Central memory CD8-positive, alpha-beta T cell (primary cell): ENCODE data around the gene MAP3K7.

Source experiments
- ATAC-seq: fragments of 150-1000 bp; cut with Tn5 transposase; replicated peaks from 2 replicates; pipeline ENCODE4 v1.10.0; 2022; ENCODE audit warnings: mild to moderate bottlenecking, moderate FRiP score, moderate number of reproducible peaks; ENCODE audit not compliant: poor library complexity, severe bottlenecking; ENCODE audit errors: extremely low read depth
- DNase-seq, 2 donors: peaks; one replicate each; pipeline ENCODE4 v3.0.0; 2021; ENCODE audit warnings: low spot score in 2 of 2
- H3K27ac Mint-ChIP-seq: one replicate; pipeline ENCODE4 v1.8.0; 2022; ENCODE audit warnings: low read depth, mild to moderate bottlenecking, moderate library complexity, mixed read lengths
- H3K27me3 Mint-ChIP-seq: one replicate; pipeline ENCODE4 v1.8.0; 2022; ENCODE audit warnings: mixed read lengths
- H3K36me3 Mint-ChIP-seq: one replicate; pipeline ENCODE4 v1.8.0; 2022; ENCODE audit warnings: mild to moderate bottlenecking, moderate library complexity, mixed read lengths; ENCODE audit not compliant: insufficient read depth
- H3K4me1 Mint-ChIP-seq: one replicate; pipeline ENCODE4 v1.8.0; 2022; ENCODE audit warnings: mixed read lengths
- H3K4me3 Mint-ChIP-seq: one replicate; pipeline ENCODE4 v1.8.0; 2022; ENCODE audit warnings: mild to moderate bottlenecking, moderate library complexity, mixed read lengths
- H3K9me3 Mint-ChIP-seq: one replicate; pipeline ENCODE4 v1.8.0; 2022; ENCODE audit warnings: mixed read lengths

MAP3K7 gene

DNA sequence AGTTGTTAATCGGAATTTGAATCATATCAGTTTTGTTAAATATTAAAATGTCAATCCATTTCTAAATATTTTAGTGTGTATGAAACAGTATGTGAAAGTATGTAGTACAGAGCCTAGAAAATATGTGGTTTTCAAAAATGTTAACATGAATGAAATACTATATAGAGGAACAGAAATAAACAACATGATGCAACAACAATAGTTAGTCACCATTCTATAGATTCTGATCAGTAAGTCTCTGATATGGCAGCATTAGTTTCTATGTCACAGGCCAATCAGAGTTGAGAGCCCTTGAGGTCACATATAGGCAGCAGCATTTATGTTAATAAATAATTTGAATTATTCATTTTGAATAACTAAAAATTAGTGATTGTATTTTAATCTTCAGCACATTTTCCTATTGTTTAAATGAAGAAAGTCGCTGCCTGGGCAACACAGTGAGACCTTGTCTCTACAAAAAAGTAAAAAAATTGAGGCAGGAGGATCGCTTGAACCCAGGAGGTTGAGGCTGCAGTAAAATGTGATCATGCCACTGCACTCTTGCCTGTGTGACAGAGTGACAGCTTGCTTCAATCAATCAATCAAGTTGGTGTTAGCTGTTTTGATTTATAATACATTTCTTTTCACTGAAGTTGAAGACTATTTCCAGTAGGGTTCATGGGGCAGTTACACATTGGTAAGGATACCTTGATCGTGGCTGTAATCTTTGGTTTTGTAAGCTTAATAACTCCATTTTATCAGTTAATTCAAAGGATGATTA lies 11.5 kb upstream of the MAP3K7 start:
- H3K4me1 Mint-ChIP-seq: no peaks in the 10 kb centered on the region
- H3K9me3 Mint-ChIP-seq: no peaks in the 10 kb centered on the region
- H3K27ac Mint-ChIP-seq: no peak overlapping the region
- peaks cover 62% of the 10 kb centered on the region for H3K27me3 Mint-ChIP-seq
- DNase-seq (no peak), ATAC-seq (no peak)
- H3K4me3 Mint-ChIP-seq: no peak overlapping the region
- H3K36me3 Mint-ChIP-seq: no peaks in the 10 kb centered on the region

GRCh38 chr6:90596967-90597539 lies 10.2 kb upstream of the MAP3K7 start:
- no peak overlapping the region for H3K4me3 Mint-ChIP-seq
- no peaks in the 10 kb centered on the region for H3K9me3 Mint-ChIP-seq
- no peaks in the 10 kb centered on the region for H3K4me1 Mint-ChIP-seq
- DNase-seq: no peak
- H3K27ac Mint-ChIP-seq: no peak overlapping the region
- no peak for ATAC-seq
- peaks cover 60% of the 10 kb centered on the region for H3K27me3 Mint-ChIP-seq
- H3K36me3 Mint-ChIP-seq: no peaks in the 10 kb centered on the region

GRCh38 chr6:90595854-90596253 lies 9.0 kb upstream of the MAP3K7 start:
- H3K4me1 Mint-ChIP-seq: no peaks in the 10 kb centered on the region
- ATAC-seq: no peak
- no peaks in the 10 kb centered on the region for H3K9me3 Mint-ChIP-seq

GRCh38 chr6:90586546-90586835 lies 381 bp downstream of the MAP3K7 start:
- DNase-seq: no peak
- H3K27me3 Mint-ChIP-seq: peaks cover 12% of the 10 kb centered on the region
- peak; percentile 24 for ATAC-seq
- peak overlapping the region; percentile 91 for H3K4me3 Mint-ChIP-seq
- H3K4me1 Mint-ChIP-seq: peaks cover 38% of the 10 kb centered on the region
- H3K9me3 Mint-ChIP-seq: no peaks in the 10 kb centered on the region
- H3K27ac Mint-ChIP-seq: peak overlapping the region; percentile 98
- H3K36me3 Mint-ChIP-seq: peaks cover 16% of the 10 kb centered on the region

More at GRCh38 chr6:90595854-90596253, 9.0 kb upstream of the MAP3K7 start:
- no peaks in the 10 kb centered on the region for H3K36me3 Mint-ChIP-seq
- no peak overlapping the region for H3K27ac Mint-ChIP-seq
- no peak for DNase-seq
- peaks cover 58% of the 10 kb centered on the region for H3K27me3 Mint-ChIP-seq
- H3K4me3 Mint-ChIP-seq: no peak overlapping the region

DNA sequence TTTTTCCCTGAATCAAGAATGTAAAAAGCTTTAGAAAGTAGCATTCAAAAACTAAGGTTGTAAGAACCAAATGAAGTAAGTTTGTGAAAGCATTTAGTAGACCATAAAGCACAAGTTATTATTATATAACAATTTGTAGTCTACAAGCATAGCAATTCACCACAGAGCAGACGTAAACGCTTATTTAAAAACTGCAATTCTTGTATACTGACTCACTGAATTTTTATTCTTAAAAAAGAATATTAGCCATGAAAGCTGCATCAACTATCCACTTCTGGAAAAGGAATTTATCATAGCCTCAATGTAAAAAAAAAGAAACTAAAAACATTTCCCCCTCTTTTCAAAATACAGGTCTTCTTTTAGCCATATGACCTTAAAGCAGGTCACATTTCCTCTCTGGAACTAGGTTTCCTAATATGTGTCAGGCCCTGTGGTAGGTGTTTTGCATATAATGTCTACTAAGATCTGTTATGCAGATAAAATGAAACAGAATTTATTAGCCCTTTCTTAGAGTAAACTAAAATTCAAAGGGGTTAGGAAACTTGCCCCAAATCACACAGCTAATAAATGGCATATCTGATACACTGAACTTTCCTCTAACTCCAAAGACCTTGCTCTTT lies 2.1 kb downstream of the MAP3K7 start:
- peak overlapping the region; percentile 23 for H3K4me3 Mint-ChIP-seq

GRCh38 chr6:90583836-90584481 lies 2.9 kb downstream of the MAP3K7 start:
- no peak overlapping the region for H3K4me3 Mint-ChIP-seq
- ATAC-seq (no peak), DNase-seq (no peak)
- no peaks in the 10 kb centered on the region for H3K27me3 Mint-ChIP-seq
- H3K9me3 Mint-ChIP-seq: no peaks in the 10 kb centered on the region
- H3K27ac Mint-ChIP-seq: peak overlapping the region; percentile 11
- H3K4me1 Mint-ChIP-seq: peaks cover 48% of the 10 kb centered on the region
- H3K36me3 Mint-ChIP-seq: peaks cover 14% of the 10 kb centered on the region

More for the DNA sequence above, 2.1 kb downstream of the MAP3K7 start:
- peaks cover 8% of the 10 kb centered on the region for H3K27me3 Mint-ChIP-seq
- DNase-seq (no peak), ATAC-seq (no peak)
- peaks cover 40% of the 10 kb centered on the region for H3K4me1 Mint-ChIP-seq
- H3K27ac Mint-ChIP-seq: peak overlapping the region; percentile 11
- H3K36me3 Mint-ChIP-seq: peaks cover 16% of the 10 kb centered on the region
- H3K9me3 Mint-ChIP-seq: no peaks in the 10 kb centered on the region

DNA sequence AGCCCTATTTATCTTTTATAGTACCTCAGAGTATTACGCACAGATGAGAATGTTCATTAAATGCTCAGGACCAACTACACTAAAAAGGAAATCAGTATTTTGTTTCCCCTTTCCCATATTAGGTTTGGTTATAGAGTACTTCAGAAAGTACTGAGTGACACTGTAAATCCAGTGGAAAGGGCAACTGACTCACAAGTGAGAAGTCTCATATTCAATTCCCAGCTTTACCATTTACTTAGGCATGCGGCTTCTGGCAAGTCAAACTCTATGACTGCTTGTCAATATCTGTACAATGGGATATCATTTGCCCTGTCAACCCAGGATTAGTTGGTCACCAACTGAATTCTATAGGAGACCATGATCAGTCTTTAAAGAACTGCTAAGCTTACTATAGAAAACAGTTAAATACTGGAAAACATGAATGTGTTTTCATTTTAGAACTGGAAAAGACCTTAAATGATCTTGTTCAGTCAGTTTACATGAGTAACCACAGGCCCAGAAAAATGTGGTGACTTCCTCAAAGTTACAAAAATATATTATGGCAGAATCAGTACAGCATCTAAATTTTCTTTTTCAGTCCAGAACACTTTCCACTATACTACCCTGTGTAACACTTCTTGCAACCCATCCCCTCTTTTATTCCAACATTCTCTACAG lies 3.6 kb downstream of the MAP3K7 start:
- Mint-ChIP-seq H3K9me3 (no peaks in the 10 kb centered on the region), H3K36me3 (peaks cover 14% of the 10 kb centered on the region), H3K27me3 (no peaks in the 10 kb centered on the region), H3K4me1 (peaks cover 48% of the 10 kb centered on the region), H3K4me3 (no peak overlapping the region), H3K27ac (no peak overlapping the region)
- DNase-seq (no peak), ATAC-seq (no peak)

GRCh38 chr6:90581146-90581545 lies 5.7 kb downstream of the MAP3K7 start:
- no peaks in the 10 kb centered on the region for H3K27me3 Mint-ChIP-seq
- peaks cover 3% of the 10 kb centered on the region for H3K36me3 Mint-ChIP-seq
- H3K4me1 Mint-ChIP-seq: peaks cover 42% of the 10 kb centered on the region
- H3K4me3 Mint-ChIP-seq: no peak overlapping the region
- no peak for DNase-seq
- H3K9me3 Mint-ChIP-seq: no peaks in the 10 kb centered on the region
- no peak for ATAC-seq
- H3K27ac Mint-ChIP-seq: no peak overlapping the region

DNA sequence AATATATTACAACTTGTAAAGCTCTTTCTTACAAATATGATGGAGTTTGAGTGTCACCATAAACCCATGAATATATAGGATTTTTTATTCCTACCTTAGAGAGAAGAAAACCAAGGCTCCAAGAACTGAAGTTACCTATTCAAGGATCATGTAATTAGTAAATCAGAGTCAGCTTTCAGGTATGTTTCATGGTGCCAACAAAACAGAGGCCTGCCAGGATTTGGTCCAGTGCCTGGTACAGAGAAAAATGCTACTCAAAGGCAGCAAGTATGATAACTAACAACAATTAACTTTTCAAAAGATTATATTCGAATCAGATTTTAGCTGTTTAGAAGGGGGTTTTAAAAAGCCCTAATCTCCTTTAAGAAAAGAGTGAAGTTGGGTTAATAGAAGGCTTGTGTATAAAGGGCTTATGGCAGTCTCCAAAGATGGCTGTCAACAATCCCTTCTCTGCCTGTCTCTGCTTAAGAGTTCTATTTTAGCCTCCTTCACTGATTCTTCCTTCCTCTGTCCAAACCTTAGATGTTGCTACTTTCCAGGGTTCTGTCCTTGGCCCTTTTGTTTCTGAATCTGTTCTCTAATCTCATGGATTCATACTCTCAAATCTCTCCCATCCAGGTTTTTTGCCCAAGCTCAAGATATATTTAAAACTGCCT lies 7.8 kb downstream of the MAP3K7 start:
- H3K4me3 Mint-ChIP-seq: no peak overlapping the region
- DNase-seq (no peak), ATAC-seq (no peak)
- H3K4me1 Mint-ChIP-seq: peaks cover 30% of the 10 kb centered on the region
- H3K27me3 Mint-ChIP-seq: no peaks in the 10 kb centered on the region
- H3K27ac Mint-ChIP-seq: peak overlapping the region; percentile 6
- no peaks in the 10 kb centered on the region for H3K36me3 Mint-ChIP-seq
- H3K9me3 Mint-ChIP-seq: no peaks in the 10 kb centered on the region

DNA sequence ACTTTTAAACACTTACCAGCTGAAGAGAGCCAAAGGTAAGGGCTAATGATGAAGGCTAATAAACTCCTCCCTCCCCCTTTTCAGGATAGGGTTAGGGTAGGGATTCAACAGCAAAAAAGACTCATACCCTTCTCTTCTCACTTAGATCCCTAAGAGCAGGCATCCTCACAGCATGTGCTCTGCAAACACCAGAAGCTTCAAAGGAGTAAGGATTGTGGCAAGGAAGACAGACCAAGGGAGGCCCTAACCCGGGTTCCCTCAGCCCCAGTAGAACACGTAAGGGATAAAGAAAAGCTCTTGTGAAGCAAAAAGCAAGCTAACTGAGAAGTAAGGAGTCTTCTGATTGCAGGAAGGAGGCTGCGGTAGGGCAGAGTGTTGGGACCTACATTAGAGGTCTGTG lies 11.6 kb downstream of the MAP3K7 start:
- Mint-ChIP-seq H3K27me3 (no peaks in the 10 kb centered on the region), H3K4me1 (peaks cover 16% of the 10 kb centered on the region), H3K36me3 (peaks cover 11% of the 10 kb centered on the region), H3K4me3 (no peak overlapping the region), H3K9me3 (no peaks in the 10 kb centered on the region), H3K27ac (no peak overlapping the region)
- ATAC-seq (no peak), DNase-seq (no peak)

DNA sequence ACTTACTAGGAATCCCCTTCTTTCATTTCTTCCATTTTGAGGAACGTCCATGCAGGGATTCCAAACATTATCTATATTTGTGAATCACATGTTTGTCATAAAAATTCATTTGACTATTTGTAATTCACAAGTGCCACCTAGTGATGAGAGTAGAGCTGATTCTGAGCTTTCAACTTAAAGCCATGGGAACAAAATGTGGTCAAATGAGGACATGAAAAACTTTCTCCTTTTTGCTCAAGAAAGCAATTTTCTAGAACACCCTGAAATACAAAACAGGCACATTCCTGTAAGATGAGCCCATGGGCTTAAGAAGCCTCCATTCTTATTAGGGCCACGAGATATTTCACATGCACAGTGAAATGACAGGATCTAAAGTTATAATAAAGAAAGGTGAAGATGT lies 12.3 kb downstream of the MAP3K7 start:
- Mint-ChIP-seq H3K9me3 (no peaks in the 10 kb centered on the region), H3K4me3 (no peak overlapping the region), H3K4me1 (peaks cover 16% of the 10 kb centered on the region), H3K27ac (no peak overlapping the region), H3K36me3 (peaks cover 17% of the 10 kb centered on the region), H3K27me3 (no peaks in the 10 kb centered on the region)
- DNase-seq (no peak), ATAC-seq (no peak)

- ATAC-seq: no peak
- no peaks in the 10 kb centered on the region for H3K9me3 Mint-ChIP-seq
- no peaks in the 10 kb centered on the region for H3K27me3 Mint-ChIP-seq
- H3K4me1 Mint-ChIP-seq: peaks cover 13% of the 10 kb centered on the region
- DNase-seq: no peak
- H3K4me3 Mint-ChIP-seq: no peak overlapping the region
- peaks cover 17% of the 10 kb centered on the region for H3K36me3 Mint-ChIP-seq
- no peak overlapping the region for H3K27ac Mint-ChIP-seq
Observed at GRCh38 chr6:90573624-90574023, 13.2 kb downstream of the MAP3K7 start.
